HG02571 (cell line): ENCODE data around the gene MEIKIN.

Source experiments
- ATAC-seq: cut with Tn5 transposase; IDR thresholded peaks from one replicate; pipeline ENCODE4 v1.9.1; 2021; ENCODE audit warnings: mild to moderate bottlenecking, moderate library complexity; ENCODE audit not compliant: unreplicated experiment

Gene MEIKIN

DNA sequence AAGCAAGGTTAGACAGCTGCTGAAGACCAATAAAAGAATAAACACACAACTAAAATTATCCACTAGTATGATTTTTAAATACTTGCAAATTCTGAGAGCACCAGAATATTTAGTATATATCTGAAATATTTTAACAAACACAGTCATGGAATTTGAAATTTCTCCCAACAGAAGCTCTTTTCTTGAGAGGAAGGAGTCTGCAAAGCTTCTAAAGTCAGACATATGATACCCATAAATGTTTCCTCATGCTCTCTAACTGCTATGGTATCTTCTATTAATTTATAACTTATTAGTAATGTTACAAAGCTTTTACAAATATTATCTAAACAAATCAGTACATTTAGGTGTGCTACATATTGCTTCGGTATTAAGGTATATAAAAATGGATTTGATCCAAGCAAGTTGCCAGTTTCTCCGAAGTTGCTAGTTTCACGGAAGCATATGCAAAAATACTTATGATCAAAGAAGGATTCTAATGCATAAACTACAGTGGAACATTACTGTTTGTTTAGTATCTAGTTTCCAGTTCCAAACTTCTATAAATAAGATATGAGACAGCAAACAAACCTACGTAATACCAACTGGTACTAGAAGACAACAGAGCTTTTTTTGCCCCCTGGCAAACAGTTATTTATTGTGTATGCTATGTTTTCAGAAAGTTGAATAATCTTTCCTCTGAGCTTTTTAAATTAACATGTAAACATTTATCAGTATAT, 170.7 kb downstream of the MEIKIN start:
- ATAC-seq = no peak

DNA sequence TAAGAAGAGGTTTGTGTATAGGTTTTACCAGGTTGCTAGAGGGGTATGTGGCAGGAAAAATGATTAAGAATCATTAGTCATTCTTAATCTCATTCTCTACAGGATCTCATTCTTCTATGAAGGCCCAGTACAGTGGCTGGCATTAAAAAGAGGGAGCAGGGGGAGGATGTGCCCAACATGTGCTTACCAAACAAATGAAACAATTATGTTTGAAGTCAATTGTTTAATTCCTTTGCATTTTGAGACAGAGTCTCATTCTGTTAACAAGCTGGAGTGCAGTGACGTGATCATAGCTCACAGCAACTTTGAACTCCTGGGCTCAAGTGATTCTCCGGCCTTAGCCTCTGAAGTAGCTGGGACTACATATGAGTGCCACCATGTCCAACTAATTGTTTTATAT, 171.7 kb downstream of the MEIKIN start:
- no peak for ATAC-seq

DNA sequence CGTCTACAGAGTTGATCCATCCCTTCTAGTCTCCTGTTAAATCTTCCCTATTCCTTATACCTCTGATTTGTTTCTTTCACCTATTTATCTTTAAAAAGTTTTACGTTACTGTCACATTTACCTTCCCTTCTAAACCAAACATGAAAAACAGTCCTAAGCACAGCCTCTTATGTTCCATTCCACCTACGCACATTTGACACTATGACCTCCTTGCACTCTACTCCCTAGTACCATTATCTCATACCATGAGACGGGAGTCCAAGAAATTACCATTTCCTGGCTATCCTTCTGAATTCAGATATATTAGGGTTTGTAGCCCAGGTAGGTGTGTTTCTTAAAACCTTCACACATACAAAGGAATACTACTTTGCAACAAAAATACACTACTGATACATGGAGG, 173.8 kb downstream of the MEIKIN start:
- ATAC-seq = no peak

DNA sequence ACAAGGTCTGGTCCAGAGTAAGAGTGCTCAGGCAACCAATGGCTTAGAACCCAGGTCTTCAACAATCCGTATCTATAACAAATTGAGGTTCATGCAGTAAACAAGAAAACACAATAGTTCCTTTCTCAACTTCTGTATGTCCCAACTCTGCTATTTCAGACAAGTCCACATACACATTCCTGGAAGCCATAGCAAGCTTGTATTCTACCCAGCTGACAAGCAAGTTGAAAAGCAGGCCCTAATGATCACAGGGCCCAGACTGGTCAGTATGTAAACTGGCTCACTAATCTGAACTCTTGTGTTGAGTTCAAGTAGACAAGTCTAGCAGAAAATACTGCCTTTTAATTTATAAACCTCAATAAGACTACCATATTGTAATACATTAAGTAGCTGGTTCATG, 175.5 kb downstream of the MEIKIN start:
- no peak for ATAC-seq

DNA sequence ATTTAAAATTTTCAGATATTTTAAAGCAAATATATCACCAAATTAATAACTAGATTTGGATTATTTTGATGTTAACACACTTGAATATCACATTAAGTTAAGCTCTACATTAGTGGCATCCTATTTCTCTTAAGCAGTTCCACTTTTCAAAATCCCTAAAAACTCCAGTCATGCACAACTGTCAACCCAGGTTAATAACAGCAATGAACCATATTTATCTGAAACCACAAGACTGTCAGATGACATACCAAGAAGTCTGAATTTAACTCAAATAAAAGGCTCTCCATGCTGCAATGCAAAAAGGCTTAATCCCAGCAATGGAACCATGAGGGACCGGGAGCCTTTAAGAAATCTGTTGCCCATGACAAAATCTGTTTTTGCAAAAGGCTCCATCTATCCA, 176.1 kb downstream of the MEIKIN start:
- no peak for ATAC-seq

DNA sequence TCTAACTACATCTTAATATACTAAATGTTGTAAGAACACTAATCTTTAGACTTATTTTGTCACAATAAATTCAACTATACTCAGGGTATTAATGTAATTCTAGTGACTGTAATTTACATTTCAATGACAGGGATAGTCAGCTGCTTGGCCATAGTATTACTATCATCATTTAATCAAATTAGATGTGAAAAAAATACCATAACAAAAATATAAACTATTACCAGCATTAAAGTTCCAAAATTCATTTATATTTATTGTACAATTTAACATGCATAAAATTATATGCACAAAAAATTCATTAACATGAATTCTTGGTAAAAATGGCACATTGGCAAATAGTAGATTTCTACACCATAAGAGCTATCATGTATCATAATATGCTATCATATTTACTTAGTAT, 177.6 kb downstream of the MEIKIN start:
- ATAC-seq = no peak

DNA sequence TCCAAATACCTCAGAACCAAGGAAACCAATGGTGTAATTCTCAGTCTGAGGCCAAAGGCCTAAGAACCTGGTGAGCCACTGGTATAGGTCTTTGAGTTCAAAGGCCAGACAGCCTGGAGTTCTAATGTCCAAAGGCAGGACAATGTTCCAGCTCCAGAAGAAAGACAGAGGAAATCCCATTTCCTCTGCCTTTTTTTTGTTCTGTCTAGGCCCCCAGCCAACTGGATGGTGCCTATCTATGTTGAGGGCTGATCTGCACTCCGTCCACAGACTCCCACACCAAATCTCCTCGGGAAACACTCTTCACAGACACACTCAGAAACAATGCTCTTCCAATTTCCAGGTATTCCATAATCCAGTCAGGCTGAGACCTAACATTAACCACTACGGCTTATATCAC, 178.8 kb downstream of the MEIKIN start:
- ATAC-seq = no peak

DNA sequence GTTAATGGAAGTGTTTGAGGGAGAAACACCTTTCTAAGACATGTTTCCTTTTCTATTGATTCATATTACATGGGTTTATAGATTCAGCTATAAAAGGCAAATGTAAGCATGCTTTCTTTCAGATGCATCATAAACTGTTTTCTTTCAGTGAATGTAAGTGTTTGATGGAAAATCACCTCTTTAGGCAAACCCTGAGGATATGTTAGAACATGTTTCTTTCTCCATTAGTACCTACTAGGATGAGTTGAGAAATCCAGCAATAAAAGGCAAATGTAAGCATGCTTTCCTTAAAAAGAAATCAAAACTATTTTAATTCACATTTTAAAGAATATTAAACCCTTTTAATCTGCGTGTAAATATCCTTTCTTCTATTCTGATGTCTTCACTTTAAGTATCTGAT, 180.2 kb downstream of the MEIKIN start:
- no peak for ATAC-seq

DNA sequence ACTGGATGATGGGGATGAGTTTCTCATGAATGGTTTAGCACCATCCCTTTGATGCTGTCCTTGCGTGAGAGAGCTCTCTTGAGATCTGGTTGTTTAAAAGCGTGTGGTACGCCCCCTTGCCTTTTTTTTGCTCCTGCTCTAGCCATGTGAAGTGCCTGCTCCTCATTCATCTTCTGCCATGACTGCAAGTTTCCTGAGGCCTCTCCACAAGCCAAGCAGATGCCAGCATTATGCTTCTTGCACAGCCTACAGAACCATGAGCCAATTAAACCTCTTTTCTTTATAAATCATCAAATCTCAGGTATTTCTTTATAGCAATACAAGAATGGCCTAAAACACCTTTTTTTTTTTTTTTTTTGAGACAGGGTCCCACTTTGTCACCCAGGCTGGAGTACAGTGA, 181.5 kb downstream of the MEIKIN start:
- no peak for ATAC-seq

DNA sequence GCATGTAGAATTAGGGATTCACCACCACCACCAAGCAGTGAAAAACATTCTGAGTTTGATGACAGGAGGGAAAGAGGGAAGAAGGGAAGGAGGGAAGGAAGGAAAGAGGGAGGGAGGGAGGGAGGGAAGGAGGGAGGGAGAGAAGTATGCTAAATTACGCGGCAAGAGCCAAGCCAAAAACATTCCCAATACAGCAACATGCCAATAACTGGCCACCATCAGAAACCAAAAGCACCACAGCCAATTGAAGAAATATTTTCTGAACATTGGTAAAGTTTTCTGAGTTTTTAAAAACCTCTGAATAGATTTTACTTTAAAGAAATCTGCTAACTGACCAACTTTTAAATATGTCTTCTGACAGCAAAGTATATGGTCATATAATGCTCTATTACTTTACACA, 184.7 kb downstream of the MEIKIN start:
- no peak for ATAC-seq

DNA sequence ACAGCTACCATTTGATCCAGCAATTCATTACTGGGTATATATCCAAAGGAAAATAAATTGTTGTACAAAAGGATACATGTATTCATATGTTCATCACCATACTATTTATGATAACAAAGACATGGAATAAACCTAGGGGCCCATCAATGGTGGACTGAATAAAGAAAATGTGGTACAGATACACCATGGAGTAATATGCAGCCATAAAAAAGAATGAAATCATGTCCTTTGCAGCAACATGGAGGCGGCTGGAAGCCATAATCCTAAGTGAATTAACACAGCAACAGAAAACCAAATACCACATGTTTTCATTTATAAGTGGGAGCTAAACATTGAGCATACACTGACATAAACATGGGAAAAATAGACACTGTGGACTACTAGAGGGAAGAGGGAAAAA, 185.8 kb downstream of the MEIKIN start:
- no peak for ATAC-seq

DNA sequence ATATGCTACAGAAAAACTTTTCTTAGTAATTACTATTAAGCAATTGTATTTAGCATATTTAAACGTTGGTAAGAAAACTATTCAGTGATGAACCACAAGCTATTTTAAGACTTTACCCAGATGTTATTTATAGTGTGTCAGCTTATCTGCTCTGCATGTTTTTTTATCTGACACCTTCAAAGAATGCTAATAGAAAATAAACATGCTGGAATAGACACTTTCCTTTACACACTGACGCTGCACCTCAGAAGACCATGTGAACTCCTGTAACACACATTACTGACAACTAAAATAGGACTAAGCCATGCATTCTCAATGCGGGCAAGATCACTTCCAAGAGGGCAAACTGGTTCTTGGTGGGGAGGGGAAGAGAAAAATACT, 187.0 kb downstream of the MEIKIN start:
- ATAC-seq = no peak

DNA sequence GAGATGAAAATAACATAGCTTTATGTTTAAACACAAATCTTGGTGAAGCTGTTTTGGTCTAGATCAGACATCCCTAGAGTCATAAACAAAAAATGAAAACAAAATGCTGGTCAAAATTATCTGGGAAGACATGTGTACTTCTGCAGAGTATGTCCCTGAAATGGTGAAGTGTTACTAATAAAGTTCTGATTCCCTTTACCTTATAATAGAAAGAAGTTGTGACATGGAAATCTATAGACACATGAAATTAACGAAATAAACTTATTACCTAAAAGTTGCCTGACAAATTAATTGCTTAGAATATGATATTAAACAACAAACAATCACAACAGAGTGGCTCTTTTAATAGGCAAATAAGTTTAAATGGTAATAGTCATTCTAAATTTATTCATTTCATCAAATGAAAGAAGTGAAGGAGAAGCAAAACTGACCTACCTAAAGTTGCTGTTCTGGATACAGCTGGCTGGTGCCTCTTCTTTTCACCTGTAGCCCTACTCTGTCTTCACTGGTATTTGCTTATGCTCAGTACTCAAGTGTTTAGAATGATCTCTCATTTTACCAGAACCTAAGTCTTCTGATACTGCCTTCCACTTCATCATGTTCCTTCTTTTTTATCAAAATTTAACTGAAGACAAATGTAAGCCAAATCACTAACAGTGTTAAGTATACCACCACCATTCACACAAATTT, 187.5 kb downstream of the MEIKIN start:
- ATAC-seq = no peak
